Measurements from ENCODE around the gene NMNAT2.

- TF ChIP-seq, protein P1, sequence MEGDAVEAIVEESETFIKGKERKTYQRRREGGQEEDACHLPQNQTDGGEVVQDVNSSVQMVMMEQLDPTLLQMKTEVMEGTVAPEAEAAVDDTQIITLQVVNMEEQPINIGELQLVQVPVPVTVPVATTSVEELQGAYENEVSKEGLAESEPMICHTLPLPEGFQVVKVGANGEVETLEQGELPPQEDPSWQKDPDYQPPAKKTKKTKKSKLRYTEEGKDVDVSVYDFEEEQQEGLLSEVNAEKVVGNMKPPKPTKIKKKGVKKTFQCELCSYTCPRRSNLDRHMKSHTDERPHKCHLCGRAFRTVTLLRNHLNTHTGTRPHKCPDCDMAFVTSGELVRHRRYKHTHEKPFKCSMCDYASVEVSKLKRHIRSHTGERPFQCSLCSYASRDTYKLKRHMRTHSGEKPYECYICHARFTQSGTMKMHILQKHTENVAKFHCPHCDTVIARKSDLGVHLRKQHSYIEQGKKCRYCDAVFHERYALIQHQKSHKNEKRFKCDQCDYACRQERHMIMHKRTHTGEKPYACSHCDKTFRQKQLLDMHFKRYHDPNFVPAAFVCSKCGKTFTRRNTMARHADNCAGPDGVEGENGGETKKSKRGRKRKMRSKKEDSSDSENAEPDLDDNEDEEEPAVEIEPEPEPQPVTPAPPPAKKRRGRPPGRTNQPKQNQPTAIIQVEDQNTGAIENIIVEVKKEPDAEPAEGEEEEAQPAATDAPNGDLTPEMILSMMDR (IDR thresholded peaks at IDR 0.05) = no peak
- TF ChIP-seq REST (IDR thresholded peaks at IDR 0.05; ENCODE audit: insufficient read depth in 1 of 2, low read depth in 2 of 2, low read length in 1 of 2) (no peak), POLR2AphosphoS5 (IDR thresholded peaks at IDR 0.05; ENCODE audit: low read depth, low read length) (no peak), TCF7L2 (IDR thresholded peaks at IDR 0.05; ENCODE audit: low read depth, low read length) (no peak), SIN3A (IDR thresholded peaks at IDR 0.05; ENCODE audit: borderline replicate concordance, insufficient read depth, low read depth, low read length) (no peak)
Measured at GRCh38 chr1:183198463-183198862, 219.7 kb downstream of the NMNAT2 start.

All from Panc1 (cell line).